A549 (cell line): Measurements from ENCODE around the gene HOXB8. TPM values are rescaled to one million over a fixed set of nuclear protein-coding genes. Genes with fewer than 3 reads are reported as not detected.

Experiments used
- ATAC-seq, 2 experiments: fragments of 200-7000 bp in 1 of 2; fragments of >200 bp in 1 of 2; cut with Nextera tagmentation in 1 of 2; cut with Tn5 transposase in 1 of 2; 3 replicates each; pipeline versions ENCODE4 v1.8.0 to v1.9.1; 2018 to 2020; ENCODE audit warnings: mild to moderate bottlenecking in 1 of 2, moderate library complexity in 1 of 2
- CTCF ChIA-PET: fragments of 300-600 bp; sonication (Branson Sonifier 250); formaldehyde crosslinking; extraction: SDS; loops from one replicate; lab custom pipeline; 2021; ENCODE audit warnings: antibody characterized with exemption, inconsistent platforms; lab: Yijun Ruan, JAX
- POLR2A ChIA-PET: fragments of 350-600 bp; formaldehyde crosslinking; extraction: SDS; loops from one replicate; lab custom pipeline; 2021; ENCODE audit warnings: antibody characterized with exemption, inconsistent platforms; lab: Yijun Ruan, JAX
- DNase-seq, 2 experiments: peaks; one replicate each; pipeline versions ENCODE4 v3.0.0 to v3.0.0-alpha.2; 2011 to 2016; ENCODE audit warnings: low read depth in 1 of 2, low spot score in 1 of 2
- FAIRE-seq: peaks from 2 replicates; lab custom pipeline; 2011; peaks lifted over from hg19 to GRCh38; lab: Jason Lieb, UNC
- H3K27ac ChIP-seq, 2 experiments: fragments of >200 bp; sonication (Bioruptor Twin); formaldehyde crosslinking; 3 replicates each; pipeline ENCODE4 v1.5.1; 2016 to 2017
- H3K4me1 ChIP-seq: fragments of >200 bp; sonication (Bioruptor Twin); formaldehyde crosslinking; 3 replicates; pipeline ENCODE4 v1.6.1; 2016
- H3K4me2 ChIP-seq: fragments of >200 bp; sonication (Bioruptor Twin); formaldehyde crosslinking; 3 replicates; pipeline ENCODE4 v1.6.1; 2016
- H3K4me3 ChIP-seq: fragments of >200 bp; sonication (Bioruptor Twin); formaldehyde crosslinking; 3 replicates; pipeline ENCODE4 v1.5.1; 2016
- H3K9me3 ChIP-seq: fragments of >200 bp; sonication (Bioruptor Twin); formaldehyde crosslinking; 3 replicates; pipeline ENCODE4 v1.6.1; 2016
- BCL3 ChIP-seq: fragments of >200 bp; sonication (Bioruptor Twin); formaldehyde crosslinking; IDR thresholded peaks from 3 replicates; pipeline ENCODE4 v1.6.1; 2016
- BHLHE40 ChIP-seq: IDR thresholded peaks from 2 replicates; pipeline ENCODE4 v1.6.1; 2012; ENCODE audit warnings: low read depth, low read length, inconsistent platforms
- CBX2 ChIP-seq: fragments of 200-600 bp; sonication (generic); IDR thresholded peaks from 2 replicates; pipeline ENCODE4 v1.6.1; 2016; ENCODE audit warnings: low read depth, mild to moderate bottlenecking, borderline replicate concordance
- CEBPB ChIP-seq, 2 experiments: fragments of >200 bp in 1 of 2; sonication (Bioruptor Twin) in 1 of 2; formaldehyde crosslinking in 1 of 2; IDR thresholded peaks; 2 replicates each; pipeline ENCODE4 v1.6.1; 2012 to 2016
- CTCF ChIP-seq: fragments of >200 bp; sonication (Bioruptor Twin); formaldehyde crosslinking; IDR thresholded peaks from 3 replicates; pipeline ENCODE4 v1.5.1; 2016
- FOSL2 ChIP-seq, 2 experiments: fragments of 450-650 bp in 1 of 2; fragments of >200 bp in 1 of 2; sonication (Bioruptor Twin) in 1 of 2; formaldehyde crosslinking; IDR thresholded peaks; 2 replicates each; pipeline versions ENCODE4 v1.5.0 to v1.6.1; 2016 to 2020; ENCODE audit warnings: mild to moderate bottlenecking in 1 of 2, moderate library complexity in 1 of 2
- HDAC2 ChIP-seq: fragments of 200-600 bp; sonication (generic); IDR thresholded peaks from 2 replicates; pipeline ENCODE4 v1.6.1; 2016
- HMGXB4 ChIP-seq: fragments of 250-450 bp; sonication (Bioruptor Pico); IDR thresholded peaks from 2 replicates; pipeline ENCODE4 v1.5.0; 2021; ENCODE audit warnings: mild to moderate bottlenecking, moderate library complexity, borderline replicate concordance
- JUNB ChIP-seq: fragments of >200 bp; sonication (Bioruptor Twin); formaldehyde crosslinking; IDR thresholded peaks from 2 replicates; pipeline ENCODE4 v1.6.1; 2016
- KDM5A ChIP-seq: fragments of 200-600 bp; sonication (generic); IDR thresholded peaks from 2 replicates; pipeline ENCODE4 v1.6.1; 2016; ENCODE audit warnings: antibody characterized with exemption, mild to moderate bottlenecking
- NR3C1 ChIP-seq: fragments of >200 bp; sonication (Bioruptor Twin); formaldehyde crosslinking; IDR thresholded peaks from 3 replicates; pipeline ENCODE4 v1.6.1; 2017
- PBX3 ChIP-seq: IDR thresholded peaks from 2 replicates; pipeline ENCODE4 v1.6.1; 2012
- RARB ChIP-seq: fragments of 250-450 bp; sonication (Bioruptor Pico); IDR thresholded peaks from 2 replicates; pipeline ENCODE4 v1.8.0; 2021; ENCODE audit warnings: mild to moderate bottlenecking, moderate library complexity
- SMC3 ChIP-seq: fragments of >200 bp; sonication (Bioruptor Twin); formaldehyde crosslinking; IDR thresholded peaks from 3 replicates; pipeline ENCODE4 v1.6.1; 2018; ENCODE audit warnings: inconsistent platforms
- SREBF2 ChIP-seq: fragments of 450-650 bp; IDR thresholded peaks from 2 replicates; pipeline ENCODE4 v1.6.1; 2014; ENCODE audit warnings: mild to moderate bottlenecking, moderate library complexity
- TFCP2L1 ChIP-seq: fragments of 250-450 bp; sonication (Bioruptor Pico); IDR thresholded peaks from 2 replicates; pipeline ENCODE4 v1.5.0; 2021; ENCODE audit warnings: mild to moderate bottlenecking
- TP53 ChIP-seq: fragments of 250-450 bp; sonication (Bioruptor Pico); IDR thresholded peaks from 2 replicates; pipeline ENCODE4 v1.5.0; 2021; ENCODE audit warnings: mild to moderate bottlenecking, moderate library complexity
- ZSCAN20 ChIP-seq: fragments of 250-450 bp; sonication (Bioruptor Pico); IDR thresholded peaks from 2 replicates; pipeline ENCODE4 v1.8.0; 2022; ENCODE audit warnings: mild to moderate bottlenecking, moderate library complexity
- WGBS: methylation state at CpG from one replicate; pipeline ENCODE4 v1.1.6; 2017; ENCODE audit errors: missing lambda C conversion rate; 5-methylcytosine and 5-hydroxymethylcytosine counted together
- polyA plus RNA-seq, 4 experiments: library from polyadenylated mRNA; depleted of rRNA in 3 of 4; stranded (reverse); fragments of >200 nt; fragmentation: RNase III in 1 of 4; extraction: RNeasy Plus Mini Kit Qiagen cat#74134 plus additional on column Dnase treatment in 1 of 4; gene quantifications; 2 replicates in 3 of 4; 3 replicates in 1 of 4; pipeline ENCODE4 v1.2.3, GENCODE V29; 2011 to 2017

HOXB8 gene
- polyA plus RNA-seq, 2 of the 4 experiments (the other 2 are of a cell fraction): 5.8 to 11.1 TPM

GRCh38 chr17:48627623-48628521, 12.8 kb upstream of the HOXB8 start (continued):
- TF ChIP-seq BCL3 (no peak), NR3C1 (no peak), PBX3 (no peak), JUNB (no peak), RARB (CRISPR knock-in tag) (no peak), CEBPB (IDR thresholded peaks at IDR 0.05) (no peak)

- ChIA-PET CTCF (interaction anchor here (0.7 to 5.8 kb wide), 9 partner anchors 9 to 602 kb away, joined by 3 to 118 read pairs (median 5); no protein-coding TSS in a partner anchor), POLR2A (interaction anchor here (0.6 to 2.9 kb wide), 6 partner anchors 9 to 17 kb away, joined by 3 to 45 read pairs (median 6); partner anchors contain the start of gene HOXB8)
- Histone ChIP-seq H3K4me2 (peak overlapping the region; percentile 92), H3K4me1 (peaks cover 23% of the 10 kb centered on the region; the same call in 2 of the 3 replicates), H3K9me3 (no peaks in the 10 kb centered on the region), H3K4me3 (peak overlapping the region; percentile 72), H3K27ac (peak overlapping the region; percentile 89 to 95)
- 63% methylated on average over 5 of the region's 5 CpGs for WGBS
- no peak for DNase-seq
- no peak for TF ChIP-seq FOSL2 (IDR thresholded peaks at IDR 0.05)
- TF ChIP-seq FOSL2 (CRISPR knock-in tag; IDR thresholded peaks at IDR 0.05): no peak
- TF ChIP-seq SREBF2: no peak
- TF ChIP-seq SMC3: no peak
- TF ChIP-seq HMGXB4 (CRISPR knock-in tag): no peak
- no peak for TF ChIP-seq TFCP2L1
- no peak for TF ChIP-seq HDAC2
- TF ChIP-seq TP53 (CRISPR knock-in tag): no peak
- TF ChIP-seq CTCF: no peak
- TF ChIP-seq ZSCAN20: no peak
- no peak for TF ChIP-seq BHLHE40
- no peak for TF ChIP-seq KDM5A
- TF ChIP-seq PBX3: no peak
- no peak for TF ChIP-seq CBX2
- no peak for FAIRE-seq
- no peak for ATAC-seq
These were observed 12.1 kb upstream of the HOXB8 start for GRCh38 chr17:48627118-48627597.
